ENCODE results near the gene TMEM9.

Gene TMEM9

DNA sequence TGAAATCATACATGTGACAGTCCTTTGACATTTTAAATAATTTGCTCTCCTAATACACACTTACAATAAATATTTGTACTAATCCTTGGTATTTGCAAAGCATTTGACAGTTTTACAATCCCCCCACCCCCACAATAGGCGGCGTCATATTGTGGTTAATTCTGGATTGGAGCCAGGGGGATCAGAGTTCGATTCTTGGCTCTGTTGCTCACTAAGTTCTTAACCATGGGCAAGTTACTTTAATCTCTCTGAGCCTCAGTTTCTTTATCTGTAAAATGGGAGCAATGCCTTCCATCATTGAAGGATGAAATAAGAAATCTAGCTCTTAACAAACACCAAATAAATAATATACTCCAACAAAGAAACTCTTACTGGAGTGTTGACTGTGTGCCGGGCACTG, 65.9 kb downstream of the TMEM9 start:
- in situ Hi-C loops (cut with MboI; ENCODE audit: low sequenced_read_pairs, unreplicated experiment), result no loop called here
- no peak for DNase-seq (ENCODE audit: low spot score)
- TF ChIP-seq, protein P1, sequence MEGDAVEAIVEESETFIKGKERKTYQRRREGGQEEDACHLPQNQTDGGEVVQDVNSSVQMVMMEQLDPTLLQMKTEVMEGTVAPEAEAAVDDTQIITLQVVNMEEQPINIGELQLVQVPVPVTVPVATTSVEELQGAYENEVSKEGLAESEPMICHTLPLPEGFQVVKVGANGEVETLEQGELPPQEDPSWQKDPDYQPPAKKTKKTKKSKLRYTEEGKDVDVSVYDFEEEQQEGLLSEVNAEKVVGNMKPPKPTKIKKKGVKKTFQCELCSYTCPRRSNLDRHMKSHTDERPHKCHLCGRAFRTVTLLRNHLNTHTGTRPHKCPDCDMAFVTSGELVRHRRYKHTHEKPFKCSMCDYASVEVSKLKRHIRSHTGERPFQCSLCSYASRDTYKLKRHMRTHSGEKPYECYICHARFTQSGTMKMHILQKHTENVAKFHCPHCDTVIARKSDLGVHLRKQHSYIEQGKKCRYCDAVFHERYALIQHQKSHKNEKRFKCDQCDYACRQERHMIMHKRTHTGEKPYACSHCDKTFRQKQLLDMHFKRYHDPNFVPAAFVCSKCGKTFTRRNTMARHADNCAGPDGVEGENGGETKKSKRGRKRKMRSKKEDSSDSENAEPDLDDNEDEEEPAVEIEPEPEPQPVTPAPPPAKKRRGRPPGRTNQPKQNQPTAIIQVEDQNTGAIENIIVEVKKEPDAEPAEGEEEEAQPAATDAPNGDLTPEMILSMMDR (IDR thresholded peaks at IDR 0.05; ENCODE audit: borderline replicate concordance, control extremely low read depth, extremely low read depth, insufficient read depth, missing control alignments), result no peak

DNA sequence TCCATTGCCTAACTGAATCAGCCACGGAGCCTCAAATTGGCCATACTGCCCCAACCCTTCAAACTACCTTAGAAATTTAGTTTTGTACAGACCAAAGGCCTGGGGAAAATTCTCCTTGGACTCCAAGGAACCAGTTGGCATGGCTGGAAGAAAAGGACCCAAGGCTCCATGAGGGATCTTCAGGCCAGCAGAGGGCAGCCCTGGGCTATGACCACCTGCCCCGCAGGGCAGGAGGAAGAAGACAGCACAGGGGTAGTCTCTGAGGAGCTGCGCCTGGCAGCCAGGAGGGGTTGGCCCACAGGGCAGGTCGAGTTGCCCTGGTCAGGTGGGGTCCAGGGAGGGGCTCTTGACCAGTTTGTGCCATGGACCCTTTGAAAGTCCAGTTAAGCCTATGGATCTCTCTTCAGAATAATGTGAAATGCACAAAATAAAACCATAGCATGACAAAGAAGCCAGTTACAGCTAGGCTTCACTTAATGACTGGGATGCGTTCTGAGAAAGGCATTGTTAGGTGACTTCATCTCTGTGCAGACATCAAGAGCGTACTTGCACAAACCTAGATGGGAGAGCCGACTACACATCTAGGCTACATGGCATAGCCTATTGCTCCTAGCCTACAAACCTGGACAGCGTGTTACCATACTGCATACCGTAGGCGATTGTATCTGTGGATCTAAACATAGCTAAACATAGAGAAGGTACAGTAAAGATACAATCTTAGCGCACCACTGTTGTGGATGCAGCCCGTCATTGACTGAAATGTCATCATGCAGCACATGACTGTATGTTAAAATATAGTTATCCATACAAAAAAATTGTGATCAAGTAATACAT, 68.2 kb downstream of the TMEM9 start:
- in situ Hi-C loops (cut with MboI; ENCODE audit: low sequenced_read_pairs, unreplicated experiment), result no loop called here
- TF ChIP-seq, protein P1 (IDR thresholded peaks at IDR 0.05; ENCODE audit: borderline replicate concordance, control extremely low read depth, extremely low read depth, insufficient read depth, missing control alignments), result peak; percentile 52
- peak; percentile 79 for DNase-seq (ENCODE audit: low spot score)
